GM12873 (cell line): ENCODE measurements around the gene ABCB7.

Experiments used
- TF ChIP-seq, protein P1 (sequence below): IDR thresholded peaks from 2 replicates; pipeline ENCODE4 v1.5.1; 2012; ENCODE audit warnings: low read depth, mild to moderate bottlenecking, moderate library complexity, low read length, control low read depth; ENCODE audit not compliant: insufficient read depth; ENCODE audit errors: missing control alignments

ABCB7 gene

DNA sequence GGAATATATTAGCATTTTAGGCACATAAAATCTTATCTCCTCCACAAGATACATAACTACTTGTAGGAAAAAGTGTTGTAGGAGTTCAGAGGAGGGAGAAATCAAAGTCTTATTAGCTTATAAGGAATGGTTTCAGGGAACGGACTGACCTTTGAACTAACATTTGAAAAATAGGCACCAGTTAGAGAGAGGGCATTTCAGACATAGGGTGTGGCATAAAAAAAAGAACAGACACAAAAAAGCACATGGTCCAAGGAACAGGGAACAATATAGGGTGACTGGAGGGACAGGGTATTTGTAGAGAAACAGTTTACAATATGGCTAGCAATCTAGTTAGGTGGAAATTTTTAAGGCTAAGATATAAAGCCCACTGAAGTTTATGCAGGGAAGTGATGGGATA lies 6.4 kb downstream of the ABCB7 start:
- TF ChIP-seq, protein P1, sequence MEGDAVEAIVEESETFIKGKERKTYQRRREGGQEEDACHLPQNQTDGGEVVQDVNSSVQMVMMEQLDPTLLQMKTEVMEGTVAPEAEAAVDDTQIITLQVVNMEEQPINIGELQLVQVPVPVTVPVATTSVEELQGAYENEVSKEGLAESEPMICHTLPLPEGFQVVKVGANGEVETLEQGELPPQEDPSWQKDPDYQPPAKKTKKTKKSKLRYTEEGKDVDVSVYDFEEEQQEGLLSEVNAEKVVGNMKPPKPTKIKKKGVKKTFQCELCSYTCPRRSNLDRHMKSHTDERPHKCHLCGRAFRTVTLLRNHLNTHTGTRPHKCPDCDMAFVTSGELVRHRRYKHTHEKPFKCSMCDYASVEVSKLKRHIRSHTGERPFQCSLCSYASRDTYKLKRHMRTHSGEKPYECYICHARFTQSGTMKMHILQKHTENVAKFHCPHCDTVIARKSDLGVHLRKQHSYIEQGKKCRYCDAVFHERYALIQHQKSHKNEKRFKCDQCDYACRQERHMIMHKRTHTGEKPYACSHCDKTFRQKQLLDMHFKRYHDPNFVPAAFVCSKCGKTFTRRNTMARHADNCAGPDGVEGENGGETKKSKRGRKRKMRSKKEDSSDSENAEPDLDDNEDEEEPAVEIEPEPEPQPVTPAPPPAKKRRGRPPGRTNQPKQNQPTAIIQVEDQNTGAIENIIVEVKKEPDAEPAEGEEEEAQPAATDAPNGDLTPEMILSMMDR = no peak

DNA sequence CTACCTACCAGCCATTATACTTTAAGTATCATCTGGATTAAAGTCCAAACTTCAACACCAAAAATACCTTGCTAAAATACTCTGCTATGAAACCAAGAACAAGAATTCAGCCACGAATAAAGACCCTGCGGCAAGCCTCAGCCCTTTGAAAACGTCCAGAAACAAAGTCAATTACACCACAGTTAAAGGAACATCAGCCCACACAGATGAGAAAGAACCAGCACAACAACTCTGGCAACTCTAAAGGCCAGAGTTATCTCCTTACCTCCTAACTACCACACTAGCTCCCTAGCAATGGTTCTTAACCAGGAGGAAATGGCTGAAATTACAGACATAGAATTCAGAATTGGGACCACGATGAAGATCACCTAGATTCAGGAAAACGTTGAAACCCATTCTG lies 23.4 kb downstream of the ABCB7 start:
- TF ChIP-seq, protein P1 = no peak

DNA sequence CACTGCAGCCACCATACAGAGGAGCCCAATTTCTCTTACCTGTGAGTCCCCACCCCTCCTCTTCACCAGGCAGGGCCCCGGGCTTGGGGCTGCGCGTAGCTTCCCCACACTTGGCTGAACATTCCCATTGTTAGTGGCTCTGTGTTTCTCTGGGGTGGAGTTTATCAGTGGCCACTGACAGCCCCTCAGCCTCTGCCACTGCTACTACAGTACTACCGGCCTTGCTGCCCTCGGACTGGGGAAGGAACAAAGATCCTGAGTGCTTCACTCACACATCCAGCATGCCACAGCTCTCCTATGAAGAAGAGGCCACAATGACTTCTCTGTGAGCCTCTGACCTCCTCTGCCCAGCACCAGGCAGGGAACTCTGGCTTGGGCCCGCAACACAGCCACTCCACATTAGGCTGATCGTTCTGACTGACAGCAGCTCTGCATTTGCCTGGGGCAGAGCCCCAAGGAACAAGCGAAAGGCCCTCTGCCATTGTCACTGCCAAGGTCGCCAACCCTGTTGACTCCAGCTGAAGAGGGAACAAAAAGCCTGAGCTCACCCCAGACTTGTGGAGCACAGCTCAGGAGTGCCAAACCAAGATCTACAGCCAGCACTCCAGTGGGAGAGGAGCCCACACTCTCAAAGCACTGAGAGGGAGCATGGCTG lies 24.0 kb downstream of the ABCB7 start:
- TF ChIP-seq, protein P1 = no peak

- TF ChIP-seq, protein P1 = no peak
Observed at GRCh38 chrX:75118296-75118695, 37.8 kb downstream of the ABCB7 start.

DNA sequence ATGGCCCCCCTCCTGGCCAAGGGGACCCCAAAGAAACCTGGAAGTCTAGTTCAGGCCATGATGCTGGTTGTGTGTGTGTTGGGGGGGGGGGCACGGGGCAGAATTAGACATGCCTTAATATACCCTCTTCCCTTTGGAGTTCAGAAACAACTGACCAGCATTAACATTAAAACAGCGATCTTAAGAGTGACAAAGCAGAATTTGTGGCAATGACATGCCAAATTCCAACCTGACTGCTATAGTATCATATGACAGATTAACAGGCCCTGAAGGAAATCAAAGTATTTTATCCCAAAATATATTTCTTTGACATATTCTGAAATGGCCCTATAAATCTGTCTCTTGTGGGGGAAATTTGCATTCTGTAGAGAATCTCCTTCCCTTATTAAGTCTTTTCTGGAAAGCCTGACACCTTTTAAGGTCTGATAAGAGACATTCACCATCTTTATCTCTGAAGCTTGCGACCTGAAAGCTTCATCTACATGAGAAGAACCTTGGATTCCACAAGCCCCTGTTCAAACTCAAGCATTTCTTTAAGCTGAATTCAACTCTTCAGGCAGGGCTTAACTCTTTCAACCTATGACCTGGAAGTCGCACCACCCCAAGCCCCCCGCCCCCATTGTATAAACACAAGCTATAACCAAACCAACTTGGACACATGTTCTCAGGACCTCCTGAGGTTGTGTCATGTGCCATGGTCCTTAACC lies 40.2 kb downstream of the ABCB7 start:
- TF ChIP-seq, protein P1 = no peak

GRCh38 chrX:75114638-75115037 lies 41.4 kb downstream of the ABCB7 start:
- TF ChIP-seq, protein P1 = no peak

DNA sequence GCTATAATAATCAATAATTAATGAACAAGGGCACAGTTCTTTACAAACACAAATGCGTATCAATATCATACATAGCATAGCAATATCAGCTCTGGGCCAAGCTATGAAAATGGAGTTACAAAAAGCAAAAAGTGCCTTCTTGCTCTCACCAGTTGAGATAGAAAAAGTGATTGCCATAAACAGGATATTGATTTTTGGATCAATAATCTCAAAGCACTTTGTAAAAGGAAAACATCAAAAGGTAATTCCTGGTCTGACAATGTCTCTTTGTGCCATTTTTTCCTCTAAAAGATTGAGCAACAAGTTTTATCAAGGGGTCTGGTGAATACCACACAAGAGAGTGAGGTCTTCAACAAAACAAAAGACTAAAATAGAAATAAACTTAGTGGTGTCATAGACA lies 42.4 kb downstream of the ABCB7 start:
- TF ChIP-seq, protein P1 = no peak
